SK-N-SH (cell line): ENCODE data around the gene ZBTB33. TPM values are rescaled to one million over a fixed set of nuclear protein-coding genes. Genes with fewer than 3 reads are reported as not detected.

Experiments used
- CTCF ChIA-PET: fragments of 300-600, 350-600 bp; formaldehyde crosslinking; extraction: SDS; loops from one replicate; lab custom pipeline; 2021; lab: Yijun Ruan, JAX
- POLR2A ChIA-PET: fragments of 350-600 bp; sonication (Branson Sonifier 250); formaldehyde crosslinking; extraction: SDS; loops from one replicate; lab custom pipeline; 2020; ENCODE audit warnings: antibody characterized with exemption, inconsistent platforms; lab: Yijun Ruan, JAX
- DNase-seq: peaks from one replicate; pipeline ENCODE4 v3.0.0; 2012
- H2AFZ ChIP-seq: fragments of 200-600 bp; sonication (generic); 2 replicates; pipeline ENCODE4 v1.8.1; 2016; ENCODE audit warnings: antibody characterized with exemption, mild to moderate bottlenecking, low read depth
- H3F3A ChIP-seq: fragments of 200-600 bp; sonication (generic); replicated peaks from 2 replicates; pipeline ENCODE3; 2016; ENCODE audit warnings: antibody characterized with exemption, mild to moderate bottlenecking; ENCODE audit not compliant: insufficient read depth
- H3K27ac ChIP-seq, 2 experiments: fragments of 200-500 bp in 1 of 2; fragments of 200-600 bp in 1 of 2; sonication (Bioruptor generic) in 1 of 2; sonication (generic), shearing (Covaris generic) in 1 of 2; 2 replicates each; pipeline versions ENCODE4 v1.5.1 to v1.6.1; 2014 to 2016; ENCODE audit warnings: low read depth in 2 of 2, inconsistent platforms in 1 of 2, low read length in 1 of 2, mild to moderate bottlenecking in 1 of 2, mixed read lengths in 1 of 2
- H3K27me3 ChIP-seq: fragments of 200-600 bp; sonication (generic), shearing (Covaris generic); 2 replicates; pipeline ENCODE4 v1.6.1; 2016; ENCODE audit warnings: mixed run types; ENCODE audit not compliant: insufficient read depth
- H3K36me3 ChIP-seq, 2 experiments: fragments of 200-500 bp in 1 of 2; fragments of 200-600 bp in 1 of 2; sonication (Bioruptor generic) in 1 of 2; sonication (generic) in 1 of 2; replicated peaks in 1 of 2; 2 replicates each; pipeline versions ENCODE3 to v1.5.1; 2014 to 2016; ENCODE audit warnings: low read length in 1 of 2, mild to moderate bottlenecking in 1 of 2; ENCODE audit not compliant: insufficient read depth in 2 of 2, control insufficient read depth in 1 of 2
- H3K4me1 ChIP-seq, 2 experiments: fragments of 200-500 bp in 1 of 2; fragments of 200-600 bp in 1 of 2; sonication (Bioruptor generic) in 1 of 2; sonication (generic), shearing (Covaris generic) in 1 of 2; 2 replicates each; pipeline versions ENCODE4 v1.5.1 to v1.6.1; 2014 to 2016; ENCODE audit warnings: low read depth in 1 of 2, low read length in 1 of 2, mixed run types in 1 of 2; ENCODE audit not compliant: insufficient read depth in 2 of 2, control insufficient read depth in 1 of 2
- H3K4me2 ChIP-seq: fragments of 200-600 bp; sonication (generic), shearing (Covaris generic); 2 replicates; pipeline ENCODE4 v1.6.1; 2017; ENCODE audit warnings: mixed run types
- H3K4me3 ChIP-seq, 2 experiments: fragments of 200-500 bp in 1 of 2; fragments of 200-600 bp in 1 of 2; sonication (Bioruptor generic) in 1 of 2; sonication (generic), shearing (Covaris generic) in 1 of 2; 2 replicates each; pipeline versions ENCODE4 v1.5.1 to v1.8.1; 2014 to 2016; ENCODE audit warnings: low read depth in 2 of 2, inconsistent platforms in 1 of 2, low read length in 1 of 2, mild to moderate bottlenecking in 1 of 2, mixed read lengths in 1 of 2, moderate library complexity in 1 of 2
- H3K79me2 ChIP-seq: fragments of 200-600 bp; sonication (generic); 2 replicates; pipeline ENCODE4 v1.8.1; 2017; ENCODE audit warnings: mild to moderate bottlenecking; ENCODE audit not compliant: insufficient read depth
- H3K9ac ChIP-seq: fragments of 200-600 bp; sonication (generic); 2 replicates; pipeline ENCODE4 v1.6.1; 2017; ENCODE audit warnings: mixed run types
- H3K9me2 ChIP-seq: fragments of 200-600 bp; sonication (generic); 2 replicates; pipeline ENCODE4 v1.6.1; 2017; ENCODE audit warnings: mixed run types
- H3K9me3 ChIP-seq: fragments of 200-600 bp; sonication (generic); 2 replicates; pipeline ENCODE4 v1.6.1; 2017; ENCODE audit warnings: mixed run types, mild to moderate bottlenecking, moderate library complexity
- H4K20me1 ChIP-seq: fragments of 200-600 bp; sonication (generic); 2 replicates; pipeline ENCODE4 v1.6.1; 2017; ENCODE audit warnings: mild to moderate bottlenecking, mixed run types; ENCODE audit not compliant: insufficient read depth
- ELF1 ChIP-seq: IDR thresholded peaks from 2 replicates; pipeline ENCODE4 v1.4.0; 2012
- EP300 ChIP-seq, 2 experiments: IDR thresholded peaks; 2 replicates each; pipeline versions ENCODE4 v1.4.0 to v1.6.1; 2012; ENCODE audit warnings: borderline replicate concordance in 1 of 2, low read depth in 1 of 2, low read length in 1 of 2
- GATA2 ChIP-seq: sonication (generic); formaldehyde crosslinking; IDR thresholded peaks from 2 replicates; pipeline ENCODE4 v1.5.0; 2020; ENCODE audit warnings: mild to moderate bottlenecking, missing genetic modification reagents
- IRF3 ChIP-seq: fragments of 150-350 bp; IDR thresholded peaks from 2 replicates; pipeline ENCODE4 v1.6.1; 2016; ENCODE audit warnings: mild to moderate bottlenecking, low read depth, low read length
- JUND ChIP-seq: IDR thresholded peaks from 2 replicates; pipeline ENCODE4 v1.4.0; 2012
- MEF2A ChIP-seq: IDR thresholded peaks from 2 replicates; pipeline ENCODE4 v1.4.0; 2012; ENCODE audit warnings: low read depth, borderline replicate concordance
- NRF1 ChIP-seq: IDR thresholded peaks from 2 replicates; pipeline ENCODE4 v1.6.1; 2012; ENCODE audit warnings: low read depth, mild to moderate bottlenecking, low read length
- RAD21 ChIP-seq: IDR thresholded peaks from 2 replicates; pipeline ENCODE4 v1.6.1; 2012; ENCODE audit warnings: mild to moderate bottlenecking, low read length
- SIN3A ChIP-seq: IDR thresholded peaks from 2 replicates; pipeline ENCODE4 v1.6.1; 2012; ENCODE audit warnings: low read depth, mild to moderate bottlenecking, low read length, moderate library complexity, borderline replicate concordance
- TCF12 ChIP-seq: IDR thresholded peaks from 2 replicates; pipeline ENCODE4 v1.4.0; 2012
- TEAD4 ChIP-seq: IDR thresholded peaks from 2 replicates; pipeline ENCODE4 v1.4.0; 2012; ENCODE audit warnings: mild to moderate bottlenecking, borderline replicate concordance; ENCODE audit not compliant: insufficient read depth
- USF2 ChIP-seq: fragments of 150-350 bp; IDR thresholded peaks from 2 replicates; pipeline ENCODE4 v1.6.1; 2017; ENCODE audit warnings: antibody characterized with exemption, low read length, low read depth, borderline replicate concordance
- WGBS: methylation state at CpG from one replicate; pipeline ENCODE4 v1.1.6; 2017; ENCODE audit warnings: low lambda C conversion rate; 5-methylcytosine and 5-hydroxymethylcytosine counted together
- polyA plus RNA-seq, 3 experiments: library from polyadenylated mRNA; depleted of rRNA; stranded (reverse); fragments of >200 nt; gene quantifications; 2 replicates each; pipeline ENCODE4 v1.2.3, GENCODE V29; 2012
- TF ChIP-seq, protein P1 (sequence below): IDR thresholded peaks from 2 replicates; pipeline ENCODE4; 2012
- TF ChIP-seq, protein P2 (sequence below): IDR thresholded peaks from 2 replicates; pipeline ENCODE4 v1.4.0; 2012; ENCODE audit warnings: low read depth
- TF ChIP-seq, protein P3 (sequence below): fragments of 200-600 bp; sonication (generic); IDR thresholded peaks from 2 replicates; pipeline ENCODE4 v1.6.1; 2017; ENCODE audit warnings: antibody characterized with exemption, mild to moderate bottlenecking, moderate library complexity

ZBTB33 gene
- polyA plus RNA-seq, 1 of the 3 experiments (the other 2 are of a cell fraction) = 1.2 TPM

GRCh38 chrX:120297923-120298322, 47.3 kb downstream of the ZBTB33 start:
- H3K79me2 ChIP-seq = no peaks in the 10 kb centered on the region
- no peaks in the 10 kb centered on the region for H3F3A ChIP-seq
- no peaks in the 10 kb centered on the region for H4K20me1 ChIP-seq
- H3K36me3 ChIP-seq = no peaks in the 10 kb centered on the region
- H3K9me3 ChIP-seq = no peaks in the 10 kb centered on the region
- H3K9ac ChIP-seq = no peak overlapping the region
- 0% methylated on average over 1 of the region's 1 CpG for WGBS
- DNase-seq = no peak
- H3K4me1 ChIP-seq = no peaks in the 10 kb centered on the region
- H3K4me2 ChIP-seq = no peak overlapping the region
- no peak for TF ChIP-seq MEF2A
- TF ChIP-seq SIN3A = no peak
- no peak for TF ChIP-seq ELF1
- POLR2A ChIA-PET = no interaction called here
- H3K9me2 ChIP-seq = no peaks in the 10 kb centered on the region
- H3K27ac ChIP-seq = no peak overlapping the region
- no peak overlapping the region for H2AFZ ChIP-seq
- no peak overlapping the region for H3K4me3 ChIP-seq
- H3K27me3 ChIP-seq = no peaks in the 10 kb centered on the region; the same call in 1 of the 2 replicates
- CTCF ChIA-PET = interaction anchor here (1.2 kb wide), 1 partner anchor 84 kb away, joined by 5 read pairs; no protein-coding TSS in a partner anchor

DNA sequence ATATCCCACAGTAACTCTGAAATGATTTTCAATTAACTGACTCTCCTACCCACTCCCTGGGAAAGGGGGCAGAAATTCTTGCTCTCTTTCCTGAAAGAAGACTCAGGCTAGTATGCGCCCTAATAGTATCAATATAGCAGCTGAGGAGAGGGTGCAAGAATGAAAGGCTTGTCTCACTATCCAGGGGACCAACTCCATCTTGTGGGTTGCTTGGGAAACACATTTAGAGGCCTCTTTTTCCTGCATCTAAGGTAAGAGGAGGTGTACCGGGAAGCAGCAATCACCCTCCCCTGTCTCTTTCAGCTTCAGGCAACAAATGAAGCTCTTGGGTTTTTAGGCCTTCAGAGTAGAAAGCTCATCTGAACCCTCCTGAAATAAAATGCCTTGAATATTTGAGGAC, 49.3 kb downstream of the ZBTB33 start:
- Histone ChIP-seq H3F3A (no peaks in the 10 kb centered on the region), H3K4me2 (no peak overlapping the region), H3K27me3 (no peaks in the 10 kb centered on the region; the same call in 1 of the 2 replicates), H3K79me2 (no peaks in the 10 kb centered on the region), H3K4me1 (no peaks in the 10 kb centered on the region), H3K9me2 (no peaks in the 10 kb centered on the region), H3K36me3 (no peaks in the 10 kb centered on the region), H3K9me3 (no peaks in the 10 kb centered on the region), H2AFZ (no peak overlapping the region), H4K20me1 (no peaks in the 10 kb centered on the region), H3K4me3 (no peak overlapping the region), H3K9ac (no peak overlapping the region), H3K27ac (no peak overlapping the region)
- WGBS = 60% methylated on average over 2 of the region's 2 CpGs
- POLR2A ChIA-PET = interaction anchor here (0.6 kb wide), 1 partner anchor 39 kb away, joined by 3 read pairs; no protein-coding TSS in a partner anchor
- no peak for DNase-seq
- CTCF ChIA-PET = interaction anchor here (1.2 to 1.8 kb wide), 2 partner anchors 9 to 10 kb away, joined by 4 read pairs; no protein-coding TSS in a partner anchor
- TF ChIP-seq RAD21 = 0 out of 2 replicates have a peak, but pooled peaks have one; percentile 23
- TF ChIP-seq, protein P1, sequence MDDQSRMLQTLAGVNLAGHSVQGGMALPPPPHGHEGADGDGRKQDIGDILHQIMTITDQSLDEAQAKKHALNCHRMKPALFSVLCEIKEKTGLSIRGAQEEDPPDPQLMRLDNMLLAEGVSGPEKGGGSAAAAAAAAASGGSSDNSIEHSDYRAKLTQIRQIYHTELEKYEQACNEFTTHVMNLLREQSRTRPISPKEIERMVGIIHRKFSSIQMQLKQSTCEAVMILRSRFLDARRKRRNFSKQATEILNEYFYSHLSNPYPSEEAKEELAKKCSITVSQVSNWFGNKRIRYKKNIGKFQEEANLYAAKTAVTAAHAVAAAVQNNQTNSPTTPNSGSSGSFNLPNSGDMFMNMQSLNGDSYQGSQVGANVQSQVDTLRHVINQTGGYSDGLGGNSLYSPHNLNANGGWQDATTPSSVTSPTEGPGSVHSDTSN = no peak

DNA sequence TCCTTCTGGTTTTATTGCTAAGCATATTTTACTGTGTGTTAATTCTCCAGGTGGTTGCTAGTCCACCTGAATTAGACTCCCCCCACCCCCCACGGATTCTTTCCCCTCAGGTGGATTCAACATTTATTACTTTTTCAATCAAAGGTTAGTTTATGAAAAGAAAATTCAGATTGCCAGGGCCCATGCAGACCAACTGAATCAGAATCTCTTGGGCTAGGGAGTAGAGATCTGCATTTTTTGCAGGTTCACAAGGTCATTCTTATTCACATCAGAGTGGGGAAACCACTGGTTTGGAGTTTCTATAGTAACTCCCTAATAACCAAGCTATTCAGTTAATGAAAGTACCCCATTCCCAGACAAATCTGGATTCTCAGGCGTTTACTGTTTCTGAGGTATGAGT, 50.9 kb downstream of the ZBTB33 start:
- DNase-seq = no peak
- 3% methylated on average over 2 of the region's 2 CpGs for WGBS
- Histone ChIP-seq H3K27ac (no peak overlapping the region), H3K9me3 (no peaks in the 10 kb centered on the region), H3K4me2 (no peak overlapping the region), H3K9me2 (no peaks in the 10 kb centered on the region), H3F3A (no peaks in the 10 kb centered on the region), H3K9ac (no peak overlapping the region), H3K79me2 (no peaks in the 10 kb centered on the region), H3K36me3 (no peaks in the 10 kb centered on the region), H3K4me3 (no peak overlapping the region), H2AFZ (no peak overlapping the region), H3K4me1 (no peaks in the 10 kb centered on the region), H4K20me1 (no peaks in the 10 kb centered on the region), H3K27me3 (peaks cover 7% of the 10 kb centered on the region; the same call in 1 of the 2 replicates)
- TF ChIP-seq JUND (no peak), MEF2A (no peak), NRF1 (no peak), GATA2 (no peak), TCF12 (no peak), TEAD4 (no peak), USF2 (no peak), EP300 (IDR thresholded peaks at IDR 0.05; ENCODE audit: borderline replicate concordance in 1 of 2, low read depth in 1 of 2, low read length in 1 of 2) (no peak), IRF3 (no peak)
- TF ChIP-seq, protein P2, sequence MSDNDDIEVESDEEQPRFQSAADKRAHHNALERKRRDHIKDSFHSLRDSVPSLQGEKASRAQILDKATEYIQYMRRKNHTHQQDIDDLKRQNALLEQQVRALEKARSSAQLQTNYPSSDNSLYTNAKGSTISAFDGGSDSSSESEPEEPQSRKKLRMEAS = no peak
- TF ChIP-seq, protein P1 = no peak
- TF ChIP-seq, protein P3, sequence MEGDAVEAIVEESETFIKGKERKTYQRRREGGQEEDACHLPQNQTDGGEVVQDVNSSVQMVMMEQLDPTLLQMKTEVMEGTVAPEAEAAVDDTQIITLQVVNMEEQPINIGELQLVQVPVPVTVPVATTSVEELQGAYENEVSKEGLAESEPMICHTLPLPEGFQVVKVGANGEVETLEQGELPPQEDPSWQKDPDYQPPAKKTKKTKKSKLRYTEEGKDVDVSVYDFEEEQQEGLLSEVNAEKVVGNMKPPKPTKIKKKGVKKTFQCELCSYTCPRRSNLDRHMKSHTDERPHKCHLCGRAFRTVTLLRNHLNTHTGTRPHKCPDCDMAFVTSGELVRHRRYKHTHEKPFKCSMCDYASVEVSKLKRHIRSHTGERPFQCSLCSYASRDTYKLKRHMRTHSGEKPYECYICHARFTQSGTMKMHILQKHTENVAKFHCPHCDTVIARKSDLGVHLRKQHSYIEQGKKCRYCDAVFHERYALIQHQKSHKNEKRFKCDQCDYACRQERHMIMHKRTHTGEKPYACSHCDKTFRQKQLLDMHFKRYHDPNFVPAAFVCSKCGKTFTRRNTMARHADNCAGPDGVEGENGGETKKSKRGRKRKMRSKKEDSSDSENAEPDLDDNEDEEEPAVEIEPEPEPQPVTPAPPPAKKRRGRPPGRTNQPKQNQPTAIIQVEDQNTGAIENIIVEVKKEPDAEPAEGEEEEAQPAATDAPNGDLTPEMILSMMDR = no peak
- ChIA-PET CTCF (interaction anchor here (1.8 kb wide), 1 partner anchor 7 kb away, joined by 4 read pairs; no protein-coding TSS in a partner anchor), POLR2A (no interaction called here)
